Measurements from ENCODE around the gene MAN1A1. TPM values are rescaled to one million over a fixed set of nuclear protein-coding genes. Genes with fewer than 3 reads are reported as not detected.

Gene MAN1A1
- total and polyA plus RNA-seq, 2 experiments from 2014 or later = 117 to 245 TPM

DNA sequence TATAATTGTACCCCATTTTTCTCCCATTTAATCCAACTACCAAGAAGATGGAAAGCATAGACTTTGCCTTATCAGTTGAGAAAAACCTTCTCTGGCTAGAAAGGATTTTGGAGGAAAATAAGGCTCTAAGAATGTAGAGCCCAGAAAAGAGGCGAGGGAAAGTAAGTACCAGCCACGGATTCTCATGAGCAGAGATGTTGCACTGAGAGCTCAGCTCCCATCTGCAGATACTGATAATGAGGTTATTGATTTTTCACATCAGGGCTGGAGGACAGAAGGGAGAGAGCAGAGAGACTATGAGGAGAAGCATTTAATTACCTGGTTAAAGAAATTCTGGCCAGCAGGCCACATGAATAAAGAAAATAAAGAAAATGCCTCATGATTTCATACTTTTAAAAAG is 166.7 kb downstream of the MAN1A1 start:
- DNase-seq (ENCODE audit: low spot score) = no peak
- no peaks in the 10 kb centered on the region for H3K9me2 ChIP-seq (replicated peaks; ENCODE audit: insufficient read depth)
- peak overlapping the region; percentile 22 for H3K27ac ChIP-seq
- TF ChIP-seq EZH2 (IDR thresholded peaks at IDR 0.05; ENCODE audit: borderline replicate concordance) (no peak), CTCF (IDR thresholded peaks at IDR 0.05; ENCODE audit: poor library complexity) (no peak), EZH2phosphoT487 (IDR thresholded peaks at IDR 0.05; ENCODE audit: low read depth, severe bottlenecking, unreplicated experiment) (no peak)
- no peak overlapping the region for H2AFZ ChIP-seq
- WGBS (ENCODE audit: low lambda C conversion rate, missing lambda C conversion rate) = 76% methylated on average over 2 of the region's 2 CpGs
- no peaks in the 10 kb centered on the region for H3K79me2 ChIP-seq
- no peaks in the 10 kb centered on the region for H3K4me1 ChIP-seq (ENCODE audit: insufficient read depth)
- H3K4me2 ChIP-seq = no peak overlapping the region
- no peaks in the 10 kb centered on the region for H3K9me3 ChIP-seq (ENCODE audit: low read depth)
- no peak overlapping the region for H3K4me3 ChIP-seq
- H4K20me1 ChIP-seq (ENCODE audit: insufficient read depth, poor library complexity, severe bottlenecking) = no peaks in the 10 kb centered on the region
- no peaks in the 10 kb centered on the region for H3K27me3 ChIP-seq
- H3K36me3 ChIP-seq (replicated peaks; ENCODE audit: insufficient read depth, low read depth) = peaks cover 2% of the 10 kb centered on the region

- Histone ChIP-seq H3K36me3 (replicated peaks; ENCODE audit: insufficient read depth, low read depth) (no peaks in the 10 kb centered on the region), H3K27ac (peak overlapping the region; percentile 22), H3K27me3 (no peaks in the 10 kb centered on the region), H3K9me3 (ENCODE audit: low read depth) (no peaks in the 10 kb centered on the region), H3K4me2 (no peak overlapping the region), H3K4me3 (no peak overlapping the region), H3K4me1 (ENCODE audit: insufficient read depth) (no peaks in the 10 kb centered on the region), H3K9me2 (replicated peaks; ENCODE audit: insufficient read depth) (no peaks in the 10 kb centered on the region), H2AFZ (no peak overlapping the region), H3K79me2 (no peaks in the 10 kb centered on the region), H4K20me1 (ENCODE audit: insufficient read depth, poor library complexity, severe bottlenecking) (no peaks in the 10 kb centered on the region)
- peak; percentile 94 for TF ChIP-seq EZH2phosphoT487 (IDR thresholded peaks at IDR 0.05; ENCODE audit: low read depth, severe bottlenecking, unreplicated experiment)
- TF ChIP-seq CTCF (IDR thresholded peaks at IDR 0.05; ENCODE audit: poor library complexity) = no peak
- no peak for TF ChIP-seq EZH2 (IDR thresholded peaks at IDR 0.05; ENCODE audit: borderline replicate concordance)
- no peak for DNase-seq (ENCODE audit: low spot score)
- 65% methylated on average over 2 of the region's 2 CpGs for WGBS (ENCODE audit: low lambda C conversion rate, missing lambda C conversion rate)
Measured at GRCh38 chr6:119182216-119182803, 167.3 kb downstream of the MAN1A1 start.

- no peak for TF ChIP-seq EZH2phosphoT487 (IDR thresholded peaks at IDR 0.05; ENCODE audit: low read depth, severe bottlenecking, unreplicated experiment)
- no peak for TF ChIP-seq EZH2 (IDR thresholded peaks at IDR 0.05; ENCODE audit: borderline replicate concordance)
- TF ChIP-seq CTCF (IDR thresholded peaks at IDR 0.05; ENCODE audit: poor library complexity) = no peak
- no peak overlapping the region for H3K27ac ChIP-seq
Measured at GRCh38 chr6:119181046-119181445, 168.5 kb downstream of the MAN1A1 start.

More at GRCh38 chr6:119181046-119181445, 168.5 kb downstream of the MAN1A1 start:
- Histone ChIP-seq H2AFZ (no peak overlapping the region), H3K9me3 (ENCODE audit: low read depth) (no peaks in the 10 kb centered on the region), H3K79me2 (no peaks in the 10 kb centered on the region), H3K9me2 (replicated peaks; ENCODE audit: insufficient read depth) (no peaks in the 10 kb centered on the region), H4K20me1 (ENCODE audit: insufficient read depth, poor library complexity, severe bottlenecking) (no peaks in the 10 kb centered on the region), H3K27me3 (no peaks in the 10 kb centered on the region), H3K4me3 (no peak overlapping the region), H3K36me3 (replicated peaks; ENCODE audit: insufficient read depth, low read depth) (no peaks in the 10 kb centered on the region), H3K4me1 (ENCODE audit: insufficient read depth) (no peaks in the 10 kb centered on the region), H3K4me2 (no peak overlapping the region)
- no peak for DNase-seq (ENCODE audit: low spot score)
- 96% methylated on average over 1 of the region's 1 CpG for WGBS (ENCODE audit: low lambda C conversion rate, missing lambda C conversion rate)

Data from hepatocyte (in vitro differentiated cells).